HG03280 (cell line): ENCODE data around the gene MYO1H.
A peak's percentile ranks its signal among the peaks of the same experiment; 100 is the strongest.
"Not testable (repeated sequence)": the region's sequence is repeated elsewhere in the genome, so short reads cannot be mapped to it uniquely, and the experiment has no call there.

Experiments used
- ATAC-seq: cut with Tn5 transposase; IDR thresholded peaks from one replicate; pipeline ENCODE4 v1.9.1; 2021; ENCODE audit warnings: mild to moderate bottlenecking, moderate library complexity; ENCODE audit not compliant: unreplicated experiment

MYO1H gene

GRCh38 chr12:109406147-109406546, 58.4 kb downstream of the MYO1H start:
- not testable (repeated sequence) for ATAC-seq

- ATAC-seq: no peak
Observed at GRCh38 chr12:109418848-109419480, 71.3 kb downstream of the MYO1H start.

- ATAC-seq: no peak
Observed at GRCh38 chr12:109421355-109422087, 73.8 kb downstream of the MYO1H start.

- ATAC-seq: no peak
Observed at GRCh38 chr12:109422251-109422650, 74.6 kb downstream of the MYO1H start.

- ATAC-seq: no peak
Observed at GRCh38 chr12:109423392-109423791, 75.7 kb downstream of the MYO1H start.

- ATAC-seq: peak; percentile 80
Observed at GRCh38 chr12:109428037-109428629, 80.4 kb downstream of the MYO1H start.

- ATAC-seq: not testable (repeated sequence)
Observed at GRCh38 chr12:109428804-109429203, 81.1 kb downstream of the MYO1H start.

GRCh38 chr12:109430244-109430643, 82.5 kb downstream of the MYO1H start:
- no peak for ATAC-seq

GRCh38 chr12:109432431-109432830, 84.7 kb downstream of the MYO1H start:
- ATAC-seq: no peak

- no peak for ATAC-seq
Observed at GRCh38 chr12:109432842-109433304, 85.2 kb downstream of the MYO1H start.

GRCh38 chr12:109433618-109434017, 85.9 kb downstream of the MYO1H start:
- no peak for ATAC-seq

- no peak for ATAC-seq
Observed at GRCh38 chr12:109434582-109434981, 86.9 kb downstream of the MYO1H start.

GRCh38 chr12:109435428-109436187, 87.9 kb downstream of the MYO1H start:
- no peak for ATAC-seq

- no peak for ATAC-seq
Observed at GRCh38 chr12:109436188-109436560, 88.5 kb downstream of the MYO1H start.

GRCh38 chr12:109439181-109439580, 91.5 kb downstream of the MYO1H start:
- ATAC-seq: no peak

- not testable (repeated sequence) for ATAC-seq
Observed at GRCh38 chr12:109439951-109440350, 92.3 kb downstream of the MYO1H start.

- no peak for ATAC-seq
Observed at GRCh38 chr12:109440851-109441490, 93.3 kb downstream of the MYO1H start.

GRCh38 chr12:109443794-109444193, 96.1 kb downstream of the MYO1H start:
- no peak for ATAC-seq

- no peak for ATAC-seq
Observed at GRCh38 chr12:109444259-109444658, 96.6 kb downstream of the MYO1H start.

GRCh38 chr12:109445191-109445609, 97.5 kb downstream of the MYO1H start:
- no peak for ATAC-seq

- no peak for ATAC-seq
Observed at GRCh38 chr12:109446869-109447268, 99.2 kb downstream of the MYO1H start.
